Dermis microvascular lymphatic vessel endothelial cell (primary cell): ENCODE measurements around the gene FLYWCH1. TPM values are rescaled to one million over a fixed set of nuclear protein-coding genes. Genes with fewer than 3 reads are reported as not detected.
A peak's percentile ranks its signal among the peaks of the same experiment; 100 is the strongest.

Source experiments
- DNase-seq, 2 donors: peaks; one replicate each; pipeline versions ENCODE4 v3.0.0 to v3.0.0-alpha.2; 2010; ENCODE audit warnings: low read depth in 2 of 2
- total RNA-seq: library from RNA; depleted of rRNA; stranded (reverse); fragments of >200 nt; gene quantifications from 2 replicates; pipeline ENCODE4 v1.2.1, GENCODE V29; 2014

The FLYWCH1 gene
- total RNA-seq, 1 donor from 2014 or later: 19.0 TPM

DNA sequence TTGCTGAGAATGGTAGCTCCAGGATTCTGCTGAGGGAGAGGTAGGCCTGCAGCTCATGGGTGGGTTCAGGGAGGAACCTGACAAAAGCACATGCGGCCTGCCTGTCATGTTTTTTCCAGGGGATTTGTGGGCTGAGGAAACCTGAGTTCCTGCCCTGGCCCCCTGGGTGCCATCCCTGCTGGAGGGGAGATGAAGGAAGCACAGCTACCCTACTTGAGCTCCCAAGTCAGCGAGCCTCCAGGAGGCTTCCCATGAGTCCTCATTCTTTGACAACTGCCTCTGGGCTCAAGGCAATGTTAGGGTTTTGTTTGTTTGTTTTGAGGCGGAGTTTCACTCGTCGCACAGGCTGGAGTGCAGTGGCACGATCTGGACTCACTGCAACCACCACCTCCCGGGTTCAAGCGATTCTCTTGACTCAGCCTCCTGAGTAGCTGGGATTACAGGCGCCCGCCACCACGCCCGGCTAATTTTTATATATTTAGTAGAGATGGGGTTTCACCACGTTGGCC, 12.1 kb upstream of the FLYWCH1 start:
- no peak for DNase-seq

DNA sequence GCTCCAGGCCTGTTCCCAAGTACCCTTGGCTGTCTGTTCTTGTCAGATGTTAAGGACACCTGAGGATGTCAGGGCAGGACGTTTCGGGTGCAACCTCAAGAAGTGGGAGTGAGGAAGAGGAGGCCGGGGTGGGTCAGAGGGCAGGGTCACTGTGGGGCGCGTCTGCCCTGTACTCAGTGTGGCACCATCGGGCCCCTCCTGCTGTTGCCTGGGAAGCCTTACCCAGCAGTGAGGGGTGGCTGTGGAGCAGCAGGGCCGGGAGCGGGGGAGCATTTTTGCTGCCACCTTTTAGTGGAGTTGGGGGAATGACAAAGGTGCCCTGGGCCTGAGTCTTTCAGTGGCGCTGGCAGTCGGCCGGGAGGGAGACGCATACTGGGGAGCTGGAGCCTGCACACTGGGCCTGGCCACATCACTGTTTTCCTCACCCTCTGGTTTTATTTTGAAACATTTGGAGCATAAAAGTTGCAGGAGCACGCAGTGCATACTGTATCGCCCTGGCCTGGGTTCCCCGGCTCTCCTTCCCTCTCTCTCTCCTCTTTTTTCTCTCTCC, 11.1 kb upstream of the FLYWCH1 start:
- DNase-seq: no peak

DNA sequence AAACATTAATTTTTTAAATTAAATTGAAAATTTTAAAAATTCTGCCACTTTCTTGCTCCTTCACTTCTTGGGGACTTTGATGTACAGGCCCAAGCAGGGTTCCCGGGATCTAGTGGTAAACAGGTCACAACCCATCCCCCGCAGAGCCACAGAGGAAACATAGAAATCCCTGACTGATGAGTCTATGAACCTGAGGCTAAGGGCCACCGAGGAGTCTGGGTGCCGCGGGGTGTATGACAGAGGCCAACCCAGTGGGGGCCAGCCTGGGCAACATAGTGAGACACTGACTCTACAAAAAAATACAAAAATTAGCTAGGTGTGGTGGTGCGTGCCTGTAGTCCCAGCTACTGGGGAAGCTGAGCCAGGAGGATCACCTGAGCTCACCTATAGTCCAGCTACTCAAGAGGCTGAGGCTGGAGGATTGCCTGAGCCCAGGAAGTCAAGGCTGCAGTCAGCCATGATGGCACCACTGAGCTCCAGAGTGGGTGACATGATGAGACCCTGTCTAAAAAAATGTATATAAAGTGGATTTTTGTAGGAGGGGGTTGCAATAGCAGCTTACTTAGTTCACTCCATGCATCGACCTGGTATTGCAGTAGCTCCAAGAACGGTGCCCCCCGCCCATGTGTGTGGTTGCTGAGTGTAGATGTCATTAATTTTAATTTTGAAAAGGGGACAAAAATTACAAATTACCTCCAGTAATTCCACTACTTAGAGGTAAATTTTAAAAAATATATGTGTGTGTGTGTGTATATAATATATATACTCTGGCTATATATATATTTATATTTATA, 9.2 kb upstream of the FLYWCH1 start:
- DNase-seq: no peak

DNA sequence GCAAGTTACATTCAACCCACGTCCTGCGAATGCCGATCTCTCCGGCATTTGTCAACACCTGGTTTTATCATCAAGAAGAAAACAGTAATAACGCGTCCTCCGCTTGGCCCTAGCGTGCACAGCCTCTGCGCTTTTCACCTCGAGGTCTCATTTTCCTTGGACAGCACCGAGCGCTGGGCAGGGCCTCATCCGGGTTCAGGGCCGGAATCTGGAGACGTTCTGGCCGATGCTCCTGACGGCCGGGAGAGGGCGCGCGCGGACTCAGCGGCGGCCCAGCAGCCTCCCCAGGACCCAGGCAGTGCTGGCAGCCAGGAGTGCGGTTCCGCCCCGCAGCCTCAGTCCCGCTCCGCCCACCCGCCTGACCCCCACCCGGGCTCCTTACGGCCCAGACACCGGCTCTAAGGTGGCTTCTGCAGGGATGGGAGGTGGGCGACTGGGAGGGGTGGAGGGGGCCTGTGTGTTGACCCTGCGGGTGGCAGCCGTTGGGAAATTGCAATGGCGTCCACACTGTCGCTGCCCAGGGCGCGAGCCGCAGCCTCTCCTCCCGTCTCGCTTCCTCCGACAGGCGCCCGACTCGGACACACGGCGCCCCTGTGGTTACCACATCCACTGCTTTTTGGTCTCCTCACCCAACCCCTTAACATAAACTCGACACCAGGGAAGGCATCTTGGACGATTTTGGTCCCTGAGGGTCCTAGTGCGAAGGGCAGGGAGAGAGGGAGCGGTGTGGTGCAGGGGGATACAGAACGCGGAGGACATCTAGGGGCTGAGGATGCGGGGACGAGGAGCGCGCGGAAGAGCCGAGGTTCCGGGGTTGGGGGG, 7.4 kb upstream of the FLYWCH1 start:
- DNase-seq: peak; percentile 32 to 87

DNA sequence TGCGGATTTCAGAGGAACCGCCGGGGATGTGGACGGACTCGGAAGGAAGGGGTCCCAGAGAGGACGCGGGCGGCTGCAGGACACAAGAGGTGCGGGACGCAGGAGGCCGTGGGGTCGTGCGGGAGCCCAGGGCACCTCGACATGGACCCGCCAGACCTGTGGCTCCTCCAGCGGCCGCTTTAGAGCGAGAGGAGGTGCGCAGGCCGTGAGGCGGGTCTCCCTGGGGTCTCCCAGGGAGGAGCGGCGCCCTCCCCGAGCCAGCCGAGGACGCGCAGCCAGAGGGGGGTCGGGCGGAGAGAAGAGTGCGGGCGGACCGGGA, 6.8 kb upstream of the FLYWCH1 start:
- no peak for DNase-seq

DNA sequence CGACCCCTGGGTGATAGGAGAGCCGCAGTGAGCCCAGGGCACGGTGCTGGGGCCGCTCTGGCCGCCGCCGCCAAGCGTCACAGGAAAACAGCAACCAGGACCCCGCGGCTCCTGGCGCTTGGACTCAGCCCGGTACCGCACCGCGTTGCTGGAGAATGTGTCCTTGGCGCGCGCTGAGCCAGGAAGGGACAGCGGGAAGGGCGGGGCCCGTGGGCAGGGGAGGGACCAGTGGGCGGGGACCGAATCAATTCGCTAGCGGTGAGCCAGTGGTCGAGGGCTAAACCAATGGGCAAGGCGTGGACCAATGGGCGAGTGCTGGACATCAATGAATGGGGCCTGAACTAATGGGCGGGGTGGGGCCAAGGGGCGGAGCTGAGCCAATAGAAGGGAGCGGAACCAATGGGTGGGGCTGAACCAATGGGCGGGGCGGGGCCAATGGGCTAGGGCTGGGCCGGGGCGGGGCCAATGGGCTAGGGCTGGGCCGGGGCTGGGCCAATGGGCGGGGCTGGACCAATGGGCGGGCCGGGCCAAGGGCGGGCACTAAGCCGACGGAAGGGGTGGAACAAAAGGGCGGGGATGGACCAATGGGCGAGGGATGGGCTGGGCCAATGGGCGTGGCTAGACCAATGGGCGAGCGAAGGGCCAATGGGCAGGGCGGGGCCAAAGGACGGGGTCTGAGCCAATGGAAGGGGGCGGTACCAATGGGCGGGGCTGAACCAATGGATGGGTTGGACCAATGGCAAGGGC, 6.3 kb upstream of the FLYWCH1 start:
- peak; percentile 99 to 100 for DNase-seq

DNA sequence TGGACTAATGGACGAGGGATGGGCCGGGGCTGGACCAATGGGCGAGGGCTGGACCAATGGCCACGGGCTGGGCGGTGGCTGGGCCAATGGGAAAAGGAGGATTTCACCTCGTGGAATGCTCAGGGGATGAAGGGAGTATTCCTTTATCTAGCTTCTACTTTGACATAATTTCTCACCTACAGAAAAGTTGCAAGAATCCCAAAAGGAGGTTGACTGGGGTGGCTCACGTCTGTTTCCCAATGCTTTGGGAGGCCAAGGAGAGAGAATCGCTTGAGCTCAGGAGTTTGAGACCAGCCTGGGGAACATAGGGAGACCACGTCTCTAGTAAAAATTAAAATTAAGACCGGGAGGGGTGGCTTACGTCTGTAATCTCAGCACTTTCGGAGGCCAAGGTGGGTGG, 5.7 kb upstream of the FLYWCH1 start:
- no peak for DNase-seq

DNA sequence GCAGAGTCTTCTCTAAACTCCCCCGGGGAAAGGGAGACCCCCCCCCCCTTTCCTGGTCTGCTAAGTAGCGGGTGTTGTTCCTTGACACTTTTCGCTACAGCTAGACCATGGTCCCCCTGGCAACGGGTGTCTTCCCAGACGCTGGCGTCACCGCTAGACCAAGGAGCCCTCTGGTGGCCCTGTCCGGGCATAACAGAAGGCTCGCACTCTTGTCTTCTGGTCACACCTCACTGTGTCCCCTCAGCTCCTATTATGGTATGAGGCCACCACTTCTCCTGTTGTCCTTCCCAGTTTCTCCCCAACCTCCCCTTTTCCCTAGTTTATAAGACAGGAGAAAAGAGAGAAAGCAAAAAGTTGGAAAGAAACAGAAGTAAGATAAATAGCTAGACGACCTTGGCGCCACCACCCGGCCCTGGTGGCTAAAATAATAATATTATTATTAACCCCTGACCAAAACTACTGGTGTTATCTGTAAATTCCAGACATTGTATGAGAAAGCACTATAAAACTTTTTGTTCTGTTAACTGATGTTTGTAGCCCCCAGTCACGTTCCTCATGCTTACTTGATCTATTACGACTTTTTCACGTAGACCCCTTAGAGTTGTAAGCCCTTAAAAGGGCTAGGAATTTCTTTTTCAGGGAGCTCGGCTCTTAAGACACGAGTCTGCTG, 4.5 kb upstream of the FLYWCH1 start:
- peak in 1 of 2 donors; percentile 48 for DNase-seq

DNA sequence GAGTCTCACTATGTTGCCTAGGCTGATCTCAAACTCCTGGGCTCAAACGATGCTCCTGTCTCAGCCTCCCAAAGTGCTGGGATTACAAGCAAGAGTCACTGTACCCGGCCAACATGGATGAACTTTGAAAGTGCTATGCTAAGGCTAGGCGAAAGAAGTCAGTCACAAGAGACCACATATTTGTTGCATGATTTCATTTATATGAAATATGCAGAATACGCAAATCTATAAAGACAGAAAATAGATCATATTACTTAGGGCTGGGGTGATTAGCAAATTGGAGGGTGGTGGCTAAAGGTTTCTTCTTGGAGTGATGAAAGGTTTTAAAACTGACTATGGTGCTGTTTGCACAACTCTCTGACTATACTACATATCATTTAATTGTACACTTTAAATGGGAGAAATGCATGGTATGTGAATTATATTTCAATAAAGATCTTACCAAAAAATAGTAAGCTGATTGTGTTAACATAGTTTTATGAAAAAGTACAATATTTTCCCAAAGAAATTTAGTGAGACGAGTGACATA, 1.2 kb upstream of the FLYWCH1 start:
- DNase-seq: no peak

DNA sequence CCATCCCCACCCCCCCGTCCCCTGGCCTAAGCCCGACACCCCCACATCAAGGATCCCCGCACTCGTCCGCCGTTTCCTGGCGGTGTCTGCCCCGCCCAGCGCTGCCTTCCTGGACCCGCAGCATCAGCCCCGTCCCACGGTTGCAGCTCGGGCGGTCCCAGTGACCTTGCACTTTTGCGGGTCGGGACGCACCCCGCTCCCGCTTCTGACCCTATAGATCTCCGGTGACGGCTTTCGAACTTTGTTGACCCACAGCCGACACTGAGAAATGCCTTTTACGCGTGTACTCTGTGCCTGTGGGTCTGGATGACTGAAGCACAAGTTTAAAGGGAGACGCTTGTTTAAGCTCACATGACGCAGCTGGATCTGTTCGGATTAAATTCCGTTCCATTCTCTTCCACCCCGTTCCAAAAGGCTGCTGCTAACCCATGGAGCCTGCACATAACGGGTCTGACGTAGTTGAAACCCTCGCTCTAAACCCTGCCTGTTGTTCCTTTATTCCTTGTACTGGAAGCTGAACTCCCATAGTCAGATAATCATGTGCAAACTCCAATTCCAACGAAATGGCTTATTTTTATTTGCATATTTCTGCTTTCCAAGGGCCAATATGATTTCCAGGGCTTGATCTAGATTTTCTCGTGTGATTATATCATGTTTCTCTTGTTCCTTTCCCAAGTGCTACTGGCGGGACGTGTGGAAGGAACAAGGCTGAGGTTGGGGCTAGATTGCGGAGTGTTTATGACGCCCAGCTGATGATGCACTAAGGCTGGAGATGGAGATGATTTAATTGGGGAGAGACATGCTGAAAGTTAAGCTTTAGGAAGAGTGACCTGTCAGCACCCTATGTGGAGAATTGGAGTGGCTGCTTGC, 834 bp downstream of the FLYWCH1 start:
- DNase-seq: peak; percentile 38 to 56

DNA sequence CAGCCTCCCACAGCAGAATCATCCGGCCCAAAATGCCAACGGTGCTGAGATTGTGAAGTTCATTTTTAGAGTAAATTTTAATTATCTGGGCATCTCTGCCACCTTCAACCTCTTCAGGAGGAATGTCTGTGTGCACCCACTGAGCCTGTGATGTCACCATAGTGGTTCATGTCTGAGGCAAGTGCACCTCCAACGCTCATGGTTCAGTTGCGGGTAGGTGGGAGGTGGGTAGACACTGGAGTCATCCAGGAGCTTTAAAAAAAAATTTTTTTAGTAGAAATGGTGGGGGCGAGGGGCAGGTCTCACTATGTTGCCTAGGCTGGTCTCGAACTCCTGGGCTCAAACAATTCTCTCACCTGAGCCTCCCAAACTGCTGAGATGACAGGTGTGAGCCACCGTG, 1.9 kb downstream of the FLYWCH1 start:
- DNase-seq: no peak

DNA sequence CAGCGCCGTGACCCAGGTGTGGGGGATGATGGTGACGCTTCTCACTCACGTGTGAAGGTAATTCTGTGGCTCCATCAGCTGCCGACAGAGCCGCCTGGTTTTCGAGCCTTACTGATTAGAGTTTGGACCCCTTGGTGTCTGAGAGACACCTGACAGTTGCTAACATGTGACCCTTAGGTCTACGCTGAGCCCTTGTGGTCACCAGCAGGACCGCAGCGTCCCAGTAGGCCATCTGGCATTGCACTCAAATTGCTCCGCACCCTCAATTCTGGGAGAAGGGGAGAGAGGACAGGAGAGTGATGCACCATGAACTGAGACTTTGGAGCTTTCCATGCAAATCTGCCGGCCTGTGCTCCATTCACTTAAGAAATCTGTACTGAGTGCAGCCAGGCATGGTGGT, 2.5 kb downstream of the FLYWCH1 start:
- DNase-seq: no peak

DNA sequence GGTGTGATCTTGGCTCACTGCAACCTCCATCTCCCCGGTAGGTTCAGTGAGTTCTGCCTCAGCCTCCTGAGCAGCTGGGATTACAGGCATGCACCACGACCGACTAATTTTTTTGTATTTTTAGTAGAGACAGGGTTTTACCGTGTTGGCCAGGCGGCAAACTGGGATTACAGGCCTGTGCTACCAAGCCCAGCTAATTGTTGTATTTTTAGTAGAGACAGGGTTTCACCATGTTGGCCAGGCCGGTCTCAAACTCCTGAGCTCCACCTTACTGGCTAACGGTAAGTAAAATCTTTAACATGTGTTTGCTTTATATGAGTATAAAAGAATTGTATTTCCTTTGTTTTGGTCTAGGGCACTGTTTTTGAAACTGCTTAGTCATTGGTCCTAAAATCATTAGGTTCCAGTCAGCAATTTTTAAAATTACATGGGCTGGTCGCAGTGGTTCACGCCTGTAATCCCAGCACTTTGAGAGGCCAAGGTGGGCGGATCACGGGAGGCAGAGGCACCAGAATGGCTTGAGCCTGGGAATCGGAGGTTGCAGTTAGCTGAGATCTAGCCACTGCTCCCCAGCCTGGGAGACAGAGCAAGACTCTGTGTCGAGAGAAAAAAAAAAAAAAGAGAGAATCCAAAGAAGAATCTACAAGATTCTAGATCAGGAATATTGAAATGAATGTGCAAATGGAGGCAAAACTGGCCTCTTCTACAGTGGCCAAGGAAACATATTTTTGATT, 3.6 kb downstream of the FLYWCH1 start:
- DNase-seq: no peak

DNA sequence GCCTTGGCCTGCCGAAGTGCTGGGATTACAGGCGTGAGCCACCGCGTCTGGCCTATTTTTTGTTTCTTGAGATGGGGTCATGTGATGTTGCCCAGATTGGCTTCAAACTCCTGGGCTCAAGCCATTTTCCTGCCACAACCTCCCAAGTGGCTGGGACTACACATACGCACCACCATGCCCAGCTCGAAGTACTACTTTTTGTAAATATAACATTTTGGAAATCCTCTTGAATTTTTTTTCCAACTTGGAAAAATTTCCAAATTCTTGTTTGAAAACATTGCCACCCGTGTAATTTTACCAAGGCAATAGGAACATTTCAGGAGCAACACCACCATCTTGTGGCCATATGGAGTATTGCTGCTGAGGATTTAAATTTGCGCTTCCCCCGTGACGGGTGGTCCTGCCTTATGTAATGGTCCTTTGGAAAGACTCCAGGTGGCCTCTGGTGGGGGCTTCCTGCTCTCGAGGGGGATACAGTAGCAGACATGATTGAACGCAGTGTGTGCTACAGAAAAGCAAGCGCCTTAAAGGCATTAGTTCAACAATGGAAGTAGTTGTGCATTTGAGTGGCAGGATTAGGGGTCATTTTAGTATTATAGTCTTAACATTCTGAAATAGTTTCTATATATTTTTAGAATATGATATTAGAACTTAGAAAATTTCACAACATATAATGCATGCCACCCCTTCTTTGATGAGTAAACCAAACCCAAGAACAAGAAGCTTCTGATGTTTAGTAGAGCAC, 8.0 kb downstream of the FLYWCH1 start:
- DNase-seq: peak; percentile 66 to 70

DNA sequence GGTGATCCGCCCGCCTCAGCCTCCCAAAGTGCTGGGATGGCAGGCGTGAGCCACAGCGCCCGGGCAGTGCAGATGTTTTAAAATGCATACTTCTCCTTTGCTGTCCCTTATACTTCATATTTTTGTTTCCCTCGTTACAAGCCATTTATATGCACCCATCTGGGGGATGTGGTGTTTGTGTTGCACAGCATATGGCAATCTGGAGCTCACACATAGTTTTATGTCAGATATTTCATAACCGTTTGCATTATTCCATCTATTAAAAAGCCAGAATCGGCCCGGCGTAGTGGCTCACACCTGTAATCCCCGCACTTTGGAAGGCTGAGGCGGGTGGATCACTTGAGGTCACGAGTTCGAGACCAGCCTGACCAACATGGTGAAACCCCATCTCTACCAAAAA, 11.8 kb downstream of the FLYWCH1 start:
- DNase-seq: no peak

DNA sequence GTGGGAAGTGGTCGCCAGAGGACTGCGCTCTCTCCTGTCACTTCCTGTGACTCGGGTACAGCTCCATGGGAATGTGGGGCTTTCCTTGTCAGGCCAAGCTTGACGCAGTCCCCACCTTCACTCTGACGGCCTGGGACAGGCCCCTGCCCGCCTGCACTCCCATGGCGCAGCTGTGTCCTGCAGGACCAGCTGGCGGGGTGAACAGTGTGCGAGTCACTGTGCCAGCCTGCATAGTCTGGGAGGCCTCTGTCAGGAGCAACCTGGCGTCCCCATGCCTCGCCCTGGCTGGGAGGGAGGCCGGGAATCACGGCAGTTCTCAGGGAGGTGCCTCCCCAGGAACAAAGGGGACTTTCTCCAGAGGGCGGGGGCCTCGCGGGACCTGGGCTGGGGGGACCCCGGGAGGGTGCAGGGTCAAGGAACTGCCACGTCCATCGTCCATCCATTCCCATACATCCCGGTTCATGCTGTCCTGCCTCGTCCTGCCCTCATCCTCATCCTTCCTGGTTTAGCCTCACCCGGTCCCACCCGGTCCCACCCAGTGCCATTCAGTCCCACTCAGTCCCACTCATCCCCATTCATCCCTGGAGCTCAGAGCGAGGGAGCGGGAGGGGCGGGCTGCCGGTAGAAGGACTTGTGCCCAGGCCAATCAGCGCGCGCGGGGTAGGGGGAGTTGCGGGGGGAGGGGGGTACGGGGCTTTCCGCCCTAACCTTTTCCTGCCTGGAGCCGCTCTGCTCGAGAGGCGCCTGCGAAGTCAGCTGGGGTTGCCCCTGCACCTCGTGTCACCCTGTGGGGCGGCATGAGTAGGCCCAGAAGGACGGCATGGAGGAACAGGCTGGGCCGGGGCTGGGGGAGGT, 13.4 kb downstream of the FLYWCH1 start:
- no peak for DNase-seq

DNA sequence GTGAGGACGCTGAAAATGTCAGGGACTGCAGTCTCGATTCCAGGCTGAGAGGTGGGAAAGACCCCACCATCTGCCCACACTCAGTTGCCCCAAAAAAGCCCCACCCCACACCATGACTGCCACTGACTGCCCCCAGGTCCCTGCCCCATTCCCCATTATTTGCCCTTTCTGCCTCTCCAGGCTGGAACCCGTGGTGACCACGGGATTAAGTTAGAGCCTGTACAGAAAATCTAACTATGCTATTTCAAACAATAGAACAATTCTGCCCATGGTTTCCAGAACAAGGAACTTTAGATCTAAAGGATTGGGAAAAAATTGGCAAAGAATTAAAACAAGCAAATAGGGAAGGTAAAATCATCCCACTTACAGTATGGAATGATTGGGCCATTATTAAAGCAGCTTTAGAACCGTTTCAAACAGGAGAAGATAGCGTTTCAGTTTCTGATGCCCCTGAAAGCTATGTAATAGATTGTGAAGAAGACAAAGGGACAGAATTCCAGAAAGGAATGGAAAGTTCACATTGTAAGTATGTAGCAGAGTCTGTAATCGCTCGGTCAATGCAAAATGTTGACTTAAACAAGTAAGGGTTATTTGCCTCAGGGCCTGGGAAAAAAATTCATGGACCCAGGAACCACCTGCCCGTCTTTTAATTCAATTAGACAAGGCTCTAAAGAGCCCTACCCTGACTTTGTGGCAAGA, 14.4 kb downstream of the FLYWCH1 start:
- DNase-seq: no peak
